Measurements from ENCODE around the gene CTBP2.

Gene CTBP2

DNA sequence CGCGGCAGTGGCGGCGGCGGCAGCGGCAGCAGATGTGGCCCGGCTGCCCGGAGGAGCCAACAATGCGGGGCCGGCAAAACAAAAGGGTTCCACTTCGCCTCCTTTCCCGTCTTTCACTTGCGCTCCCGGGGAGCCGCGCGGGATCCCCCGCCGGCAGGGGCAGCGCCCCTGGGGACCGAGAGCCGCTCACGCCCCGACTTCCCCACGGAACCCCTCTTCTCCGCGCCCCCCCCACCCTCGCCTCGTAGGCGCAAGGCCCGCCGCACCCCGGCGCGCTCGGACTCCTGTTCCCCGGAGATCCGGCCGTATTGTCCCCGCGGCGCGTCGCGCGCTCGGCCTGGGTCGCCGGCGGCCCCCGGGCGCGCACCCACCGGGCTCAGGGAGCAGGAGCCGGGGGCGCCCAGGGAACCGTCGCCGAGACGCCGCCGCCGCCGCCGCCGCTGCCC lies 854 bp downstream of the CTBP2 start:
- DNase-seq (ENCODE audit: low read depth), result no peak
- in situ Hi-C loops (cut with HindIII; ENCODE audit: low sequenced_read_pairs), result no loop called here
- TF ChIP-seq, protein P1, sequence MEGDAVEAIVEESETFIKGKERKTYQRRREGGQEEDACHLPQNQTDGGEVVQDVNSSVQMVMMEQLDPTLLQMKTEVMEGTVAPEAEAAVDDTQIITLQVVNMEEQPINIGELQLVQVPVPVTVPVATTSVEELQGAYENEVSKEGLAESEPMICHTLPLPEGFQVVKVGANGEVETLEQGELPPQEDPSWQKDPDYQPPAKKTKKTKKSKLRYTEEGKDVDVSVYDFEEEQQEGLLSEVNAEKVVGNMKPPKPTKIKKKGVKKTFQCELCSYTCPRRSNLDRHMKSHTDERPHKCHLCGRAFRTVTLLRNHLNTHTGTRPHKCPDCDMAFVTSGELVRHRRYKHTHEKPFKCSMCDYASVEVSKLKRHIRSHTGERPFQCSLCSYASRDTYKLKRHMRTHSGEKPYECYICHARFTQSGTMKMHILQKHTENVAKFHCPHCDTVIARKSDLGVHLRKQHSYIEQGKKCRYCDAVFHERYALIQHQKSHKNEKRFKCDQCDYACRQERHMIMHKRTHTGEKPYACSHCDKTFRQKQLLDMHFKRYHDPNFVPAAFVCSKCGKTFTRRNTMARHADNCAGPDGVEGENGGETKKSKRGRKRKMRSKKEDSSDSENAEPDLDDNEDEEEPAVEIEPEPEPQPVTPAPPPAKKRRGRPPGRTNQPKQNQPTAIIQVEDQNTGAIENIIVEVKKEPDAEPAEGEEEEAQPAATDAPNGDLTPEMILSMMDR (IDR thresholded peaks at IDR 0.05; ENCODE audit: low read depth, low read length, missing control alignments), result no peak
- H3K4me3 ChIP-seq (ENCODE audit: low read depth, low read length), result peak overlapping the region; percentile 62

DNA sequence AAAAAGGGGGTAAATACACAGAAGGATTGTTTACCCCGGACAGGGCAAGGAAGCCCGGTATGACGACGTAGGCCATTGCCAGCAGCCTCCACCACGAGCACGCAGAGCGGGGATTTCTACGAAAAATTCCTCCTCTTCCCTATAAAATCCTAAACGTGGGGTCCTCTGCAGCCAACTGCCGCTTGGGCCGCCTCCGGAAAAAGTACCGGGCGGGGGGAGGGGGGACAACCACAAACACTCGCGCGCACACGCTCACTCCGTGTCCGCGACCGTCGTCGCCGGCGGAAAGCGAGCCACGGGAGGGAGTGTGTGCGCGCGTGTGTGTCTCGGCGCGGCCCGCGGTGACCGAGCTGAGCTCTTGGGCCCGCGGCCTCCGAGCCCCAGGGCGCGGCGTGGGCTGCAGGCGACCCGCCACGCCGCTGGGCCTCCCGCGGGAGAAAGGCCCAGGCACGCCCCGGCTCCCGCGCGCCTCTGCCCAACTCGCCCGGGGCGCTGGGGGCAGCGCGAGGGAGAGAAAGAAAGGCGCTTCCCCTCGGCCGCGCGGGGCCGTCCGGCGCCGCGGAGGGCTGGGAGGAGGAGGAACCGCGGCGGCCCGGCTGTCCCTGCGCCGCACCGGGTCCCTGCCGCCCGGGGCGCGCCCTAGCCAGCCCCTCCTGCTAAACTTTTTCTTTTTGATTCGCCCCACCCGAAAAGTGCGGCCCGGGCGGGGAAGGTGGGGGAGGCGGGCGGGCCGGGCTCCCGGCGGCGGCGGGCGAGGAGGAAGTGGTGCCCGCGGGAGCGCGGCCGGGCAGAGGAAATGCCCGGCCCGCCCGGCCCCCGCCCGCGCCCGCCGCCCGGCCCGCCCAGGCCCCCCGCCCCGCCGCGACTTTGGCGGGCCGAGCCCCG lies 1.5 kb downstream of the CTBP2 start:
- no peak for DNase-seq (ENCODE audit: low read depth)
- TF ChIP-seq, protein P1 (IDR thresholded peaks at IDR 0.05; ENCODE audit: low read depth, low read length, missing control alignments), result no peak
- H3K4me3 ChIP-seq (ENCODE audit: low read depth, low read length), result peak overlapping the region; percentile 62
- in situ Hi-C loops (cut with HindIII; ENCODE audit: low sequenced_read_pairs), result no loop called here

DNA sequence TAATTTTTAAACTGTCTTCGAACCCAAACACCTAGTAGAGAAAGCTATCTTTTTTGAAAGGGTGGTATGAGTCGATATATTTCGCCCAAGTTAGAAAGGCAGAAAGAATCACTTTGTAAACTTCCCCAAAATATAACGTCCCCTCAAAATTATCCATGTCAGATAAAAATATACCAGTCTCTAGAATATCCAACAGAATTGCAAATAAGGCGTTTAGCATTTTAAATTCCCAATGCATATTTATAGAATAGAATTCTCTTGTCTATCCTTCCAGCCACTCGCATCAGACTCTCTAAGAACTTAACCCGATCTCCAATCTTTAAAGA lies 2.1 kb downstream of the CTBP2 start:
- TF ChIP-seq, protein P1 (IDR thresholded peaks at IDR 0.05; ENCODE audit: low read depth, low read length, missing control alignments), result no peak
- in situ Hi-C loops (cut with HindIII; ENCODE audit: low sequenced_read_pairs), result no loop called here
- DNase-seq (ENCODE audit: low read depth), result no peak
- H3K4me3 ChIP-seq (ENCODE audit: low read depth, low read length), result peak overlapping the region; percentile 62

DNA sequence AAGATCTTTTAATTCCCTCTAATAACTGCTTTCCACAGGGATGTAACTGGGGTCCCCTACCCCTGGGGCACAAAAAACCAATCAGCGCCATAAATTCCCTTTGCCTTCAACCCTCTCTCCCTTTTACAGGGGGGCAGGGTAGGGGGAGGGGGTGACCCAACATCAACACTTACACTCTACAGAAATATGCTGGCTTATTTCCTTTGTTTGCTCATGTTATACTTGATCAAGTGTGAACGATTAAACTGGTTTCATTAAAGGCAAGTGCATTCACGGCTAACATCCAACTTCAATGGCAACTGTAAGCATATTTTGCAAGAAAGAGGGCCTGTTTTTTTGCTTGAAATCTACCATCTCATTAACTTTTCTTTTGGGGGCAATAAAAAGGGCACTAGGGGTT lies 2.9 kb downstream of the CTBP2 start:
- H3K4me3 ChIP-seq (ENCODE audit: low read depth, low read length), result peak overlapping the region; percentile 62
- TF ChIP-seq, protein P1 (IDR thresholded peaks at IDR 0.05; ENCODE audit: low read depth, low read length, missing control alignments), result no peak
- DNase-seq (ENCODE audit: low read depth), result no peak
- in situ Hi-C loops (cut with HindIII; ENCODE audit: low sequenced_read_pairs), result no loop called here

DNA sequence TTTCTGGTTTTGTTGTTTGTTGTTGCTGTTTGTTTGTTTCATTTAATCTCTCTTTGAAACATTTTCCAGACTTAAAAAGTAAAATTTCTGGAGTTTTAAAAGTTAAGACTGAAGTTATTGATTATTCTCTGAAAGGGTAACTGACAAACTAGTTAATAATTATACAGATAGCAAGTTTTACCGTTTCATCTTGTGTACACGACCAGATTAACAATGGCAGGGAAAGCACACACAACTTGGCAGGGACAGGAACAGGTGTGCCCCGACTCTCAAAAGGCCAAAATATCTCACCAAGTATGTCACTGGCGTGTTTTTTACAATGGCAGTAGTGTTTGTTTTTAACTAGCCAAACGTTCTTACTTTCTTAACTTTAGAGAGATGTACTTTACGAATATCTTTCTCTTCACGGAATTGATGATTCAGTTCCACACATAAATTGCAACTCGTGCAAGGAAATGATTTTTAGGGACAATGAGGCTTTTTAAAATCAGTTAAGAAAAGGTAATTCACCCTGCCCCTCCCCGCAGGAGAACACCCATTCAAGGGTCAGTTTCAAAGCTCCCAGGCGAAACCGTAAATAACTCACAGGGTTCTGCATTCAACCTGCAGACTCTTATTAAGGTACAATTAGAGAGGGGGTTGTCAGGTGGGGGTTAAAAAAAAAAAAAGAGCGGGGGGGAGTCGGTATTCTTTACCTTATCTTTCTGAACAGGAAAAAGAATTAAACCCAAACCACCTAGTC lies 3.5 kb downstream of the CTBP2 start:
- peak overlapping the region; percentile 62 for H3K4me3 ChIP-seq (ENCODE audit: low read depth, low read length)
- TF ChIP-seq, protein P1 (IDR thresholded peaks at IDR 0.05; ENCODE audit: low read depth, low read length, missing control alignments), result no peak
- in situ Hi-C loops (cut with HindIII; ENCODE audit: low sequenced_read_pairs), result no loop called here
- DNase-seq (ENCODE audit: low read depth), result no peak

DNA sequence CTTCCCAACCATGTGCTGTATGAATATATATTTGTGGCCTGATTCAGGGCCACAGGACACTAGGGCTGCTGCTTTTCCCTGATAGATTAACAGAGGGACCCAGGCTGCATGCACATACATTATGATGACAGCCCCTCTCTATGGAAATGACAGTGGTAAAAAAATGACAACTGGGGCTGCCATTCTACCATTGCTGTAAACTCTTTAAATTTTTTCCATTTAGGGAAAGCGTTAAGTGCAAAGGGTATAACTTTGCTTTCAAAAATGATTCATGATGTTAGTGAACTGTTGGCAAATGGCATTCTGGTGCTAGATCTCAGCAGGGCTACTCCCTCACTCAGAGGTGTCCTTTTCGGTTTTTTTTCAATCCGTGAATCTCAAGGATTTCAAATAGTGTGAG lies 4.2 kb downstream of the CTBP2 start:
- DNase-seq (ENCODE audit: low read depth), result no peak
- TF ChIP-seq, protein P1 (IDR thresholded peaks at IDR 0.05; ENCODE audit: low read depth, low read length, missing control alignments), result no peak
- in situ Hi-C loops (cut with HindIII; ENCODE audit: low sequenced_read_pairs), result no loop called here
- no peak overlapping the region for H3K4me3 ChIP-seq (ENCODE audit: low read depth, low read length)
